Stimulated activated CD8-positive, alpha-beta memory T cell treated with anti-CD3 and anti-CD28 coated beads, Interleukin-4, amount 100 ng/mL, for 24 hours (primary cell): Measurements from ENCODE around the gene SLC9A7.
"Not testable (repeated sequence)": the region's sequence is repeated elsewhere in the genome, so short reads cannot be mapped to it uniquely, and the experiment has no call there.

Source experiments
- DNase-seq: peaks from one replicate; pipeline ENCODE4 v3.0.0-alpha.2; 2020; ENCODE audit warnings: low read depth

Gene SLC9A7

DNA sequence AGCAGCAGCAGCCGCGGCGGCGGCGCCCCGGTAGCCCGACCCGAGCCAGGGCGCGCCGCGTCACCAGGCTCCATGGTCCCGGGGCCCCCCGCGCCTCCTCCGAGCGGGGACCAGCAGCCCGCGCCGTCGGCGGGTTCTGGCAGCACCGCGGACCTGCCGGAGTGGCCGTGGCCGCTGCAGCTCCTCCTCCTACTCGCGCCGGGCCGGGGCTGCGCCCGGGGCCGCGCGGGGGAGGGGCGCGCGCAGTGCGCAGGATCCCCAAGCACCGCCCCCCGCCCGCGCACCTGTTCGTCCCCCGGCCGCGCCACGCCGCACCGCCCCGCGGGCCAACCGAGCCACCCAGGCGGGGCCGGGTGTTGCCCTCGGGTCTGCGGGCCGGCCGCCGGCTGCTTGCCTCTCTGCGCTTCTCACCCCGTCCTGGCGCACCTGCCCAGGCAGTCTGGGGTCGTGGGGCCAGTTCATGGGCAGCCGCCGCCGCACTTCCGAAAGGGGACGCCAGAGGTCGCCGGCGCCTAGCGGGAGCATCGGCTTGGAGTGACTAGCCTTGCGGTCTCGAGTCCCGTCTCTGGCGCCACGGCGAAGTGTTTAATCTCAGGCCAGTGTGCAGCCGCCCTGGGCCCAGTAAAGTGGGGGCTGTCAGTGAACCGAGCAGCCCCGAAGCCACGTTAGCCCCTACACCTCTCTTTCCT is at the start of gene SLC9A7:
SLC9A7 (minus strand) TSS at position 163 of the 689 bp plus-strand sequence; CDS start at position 74, 89 bp downstream.
- peak; percentile 65 for DNase-seq

DNA sequence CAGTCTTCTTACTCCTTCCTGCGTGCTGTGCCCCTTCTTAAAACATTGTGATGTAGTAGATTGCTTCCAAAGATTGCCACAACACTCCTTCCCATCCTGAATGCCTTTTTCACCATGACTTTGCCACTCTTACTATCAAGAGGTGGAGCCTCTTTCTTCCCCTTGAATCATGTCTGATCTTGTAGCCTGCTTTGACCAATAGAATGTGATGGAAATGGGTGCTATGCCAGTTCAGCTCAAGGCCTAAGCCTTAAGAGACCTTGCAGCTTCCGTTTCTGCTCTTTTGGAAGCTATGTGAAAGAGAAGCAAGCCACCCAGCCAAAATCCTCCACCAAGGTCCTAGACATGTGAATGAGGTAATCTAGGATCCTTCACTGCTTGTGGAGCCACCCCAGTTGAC is 46.4 kb upstream of the SLC9A7 start:
- DNase-seq = no peak

DNA sequence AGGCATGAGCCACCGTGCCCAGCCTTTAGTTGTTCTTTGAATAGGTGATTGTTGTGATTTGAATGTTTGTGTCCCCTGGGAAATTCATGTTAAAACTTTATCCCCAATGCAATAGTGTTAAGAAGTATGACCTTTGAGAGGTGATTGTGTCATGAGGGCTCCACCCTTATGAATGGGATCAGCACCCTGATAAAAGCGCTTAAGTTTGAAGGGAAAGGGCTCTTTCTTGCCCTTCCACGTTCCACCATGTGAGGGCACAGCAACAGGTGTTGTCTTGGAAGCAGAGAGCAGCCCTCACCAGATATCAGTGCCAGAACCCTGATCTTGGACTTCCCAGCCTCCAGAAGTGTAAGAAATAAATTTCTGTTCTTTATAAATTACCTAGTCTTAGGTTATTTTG is 44.2 kb upstream of the SLC9A7 start:
- no peak for DNase-seq

DNA sequence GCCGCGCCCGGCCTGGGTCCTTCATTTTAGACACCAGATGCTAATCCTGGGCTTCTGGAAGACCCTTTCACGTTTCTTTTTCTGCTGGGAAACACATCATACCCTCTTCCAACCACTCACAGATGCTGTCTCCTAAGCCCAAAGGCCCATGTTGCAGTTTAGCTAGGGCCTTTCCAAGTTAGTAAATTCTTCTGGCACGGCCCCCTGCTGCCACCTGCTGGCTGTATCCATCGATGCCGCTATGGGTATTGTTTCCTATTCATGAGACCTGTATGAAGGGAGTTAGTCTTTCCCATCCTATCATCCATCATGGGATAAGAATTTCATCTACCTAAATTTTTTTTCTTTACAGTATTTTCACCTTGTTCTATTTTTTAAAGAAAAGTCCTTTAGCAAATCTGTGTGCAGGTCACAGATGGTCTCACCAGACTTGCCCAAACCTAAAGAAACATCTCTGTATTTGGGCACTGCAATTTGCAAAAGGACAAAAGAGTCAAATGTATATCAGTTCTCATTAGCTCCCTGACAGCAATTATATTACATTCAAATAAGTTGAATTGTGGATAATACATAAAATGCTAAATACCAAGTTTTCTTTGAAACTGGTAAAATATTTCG is 37.8 kb upstream of the SLC9A7 start:
- peak; percentile 45 for DNase-seq

DNA sequence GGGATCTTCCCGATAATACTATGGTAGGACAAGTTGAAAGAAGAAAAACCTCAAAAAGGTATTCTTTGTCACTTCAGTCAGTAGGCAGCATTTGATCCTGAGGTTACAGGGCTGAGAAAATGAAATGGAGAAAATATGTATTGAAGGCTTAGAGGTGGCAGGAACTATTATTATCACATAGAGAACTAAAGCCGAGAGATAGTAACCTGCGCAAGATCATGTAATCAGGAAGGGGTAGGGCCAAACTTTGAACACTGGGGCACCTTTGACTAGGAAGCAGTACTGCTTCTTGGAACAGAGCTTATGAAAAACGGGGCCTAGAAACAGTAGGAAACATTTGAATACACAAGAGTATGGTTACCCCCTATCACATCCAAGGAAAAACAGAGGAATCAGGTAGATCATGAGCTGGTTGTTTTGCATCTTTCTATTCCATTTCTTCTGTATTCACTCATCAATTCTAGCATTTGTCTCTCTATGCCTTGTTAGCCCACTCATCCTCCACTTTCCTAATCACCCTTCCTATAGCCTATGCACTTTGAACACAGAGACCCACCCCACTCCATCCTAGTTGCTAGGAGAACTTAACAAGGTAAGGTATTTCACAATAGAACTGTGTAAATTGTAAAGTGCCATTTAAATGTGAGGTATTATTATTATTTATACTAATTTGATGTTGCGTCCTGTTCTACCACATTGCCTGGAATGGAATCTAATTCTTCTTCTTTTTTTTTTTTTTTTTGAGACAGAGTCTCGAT is 34.6 kb upstream of the SLC9A7 start:
- no peak for DNase-seq

DNA sequence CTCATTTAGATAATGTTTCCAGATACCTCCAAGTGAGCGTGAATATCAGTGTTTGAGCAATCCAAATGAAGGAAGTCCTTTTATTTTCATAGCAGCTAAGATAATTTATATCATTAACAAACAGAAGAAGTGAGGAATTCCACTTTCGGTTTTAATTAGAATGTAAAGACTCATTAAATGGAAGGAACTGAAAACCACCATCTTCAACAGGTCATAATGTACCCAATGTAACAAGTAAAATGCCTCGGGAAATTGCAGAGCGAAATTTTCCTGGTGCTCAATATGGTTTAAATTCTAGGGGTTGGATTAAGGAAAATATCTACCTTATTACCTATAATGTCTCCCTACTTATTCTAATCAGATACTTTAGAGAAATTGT is 33.9 kb upstream of the SLC9A7 start:
- DNase-seq = no peak

DNA sequence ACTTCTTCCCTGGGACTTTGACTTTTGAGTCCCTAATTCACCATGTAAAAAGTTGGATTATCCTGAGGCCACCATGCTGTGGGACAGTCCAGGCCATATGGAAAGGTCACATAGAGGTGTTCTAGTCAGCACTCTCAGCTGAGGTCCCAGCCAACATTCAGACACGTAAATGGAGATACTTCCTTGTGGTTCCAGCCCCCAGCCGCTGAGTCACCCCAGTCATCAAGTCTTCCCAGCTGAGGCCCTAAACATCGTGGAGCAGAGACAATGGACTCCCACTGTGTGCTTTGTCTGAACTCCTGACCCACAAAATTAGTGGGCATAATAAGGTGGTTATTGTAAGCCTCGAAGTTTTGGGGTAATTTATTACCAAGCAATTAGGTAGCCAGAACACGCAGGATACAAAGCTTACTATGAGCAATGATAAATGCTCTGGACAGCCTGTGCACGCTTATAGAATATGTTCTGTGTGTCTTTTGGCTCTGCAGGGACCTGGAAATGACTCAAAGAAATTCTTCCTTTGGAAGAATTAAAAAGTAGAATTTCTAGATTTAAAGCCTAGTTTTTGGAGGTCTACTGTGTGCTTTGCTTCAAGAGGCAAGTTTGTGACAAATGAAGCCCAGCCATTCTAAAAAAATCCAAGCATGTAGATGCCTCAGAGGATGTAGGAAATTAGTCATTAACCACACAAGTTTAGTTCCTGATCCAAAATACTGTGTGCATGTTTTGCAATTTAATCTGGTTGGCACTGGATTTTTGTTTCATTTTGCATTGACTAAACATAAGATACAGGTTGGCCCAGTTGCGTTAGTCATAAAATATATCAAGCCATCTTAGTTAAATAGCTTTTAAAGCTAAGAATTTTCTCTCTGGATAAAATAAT is 33.2 kb upstream of the SLC9A7 start:
- DNase-seq = no peak

DNA sequence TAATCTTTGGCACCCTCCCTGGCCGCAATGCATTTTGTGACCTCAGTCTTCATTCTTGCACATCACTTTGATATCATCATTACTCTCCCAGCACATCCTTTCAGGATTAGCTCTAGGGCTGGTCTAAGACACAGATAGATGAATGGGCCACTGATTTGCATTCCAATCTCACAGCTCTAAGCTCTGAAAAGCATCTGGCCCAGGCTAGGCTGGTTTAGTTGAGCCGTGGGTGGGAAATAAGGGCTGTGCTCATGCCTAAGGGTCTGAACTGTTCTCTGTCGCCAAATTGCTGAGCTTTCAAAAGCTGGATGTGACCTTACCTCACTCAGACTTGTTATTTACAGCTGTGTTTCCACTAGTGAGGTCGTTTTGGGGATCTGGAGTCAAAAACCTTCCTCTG is 30.0 kb upstream of the SLC9A7 start:
- no peak for DNase-seq

DNA sequence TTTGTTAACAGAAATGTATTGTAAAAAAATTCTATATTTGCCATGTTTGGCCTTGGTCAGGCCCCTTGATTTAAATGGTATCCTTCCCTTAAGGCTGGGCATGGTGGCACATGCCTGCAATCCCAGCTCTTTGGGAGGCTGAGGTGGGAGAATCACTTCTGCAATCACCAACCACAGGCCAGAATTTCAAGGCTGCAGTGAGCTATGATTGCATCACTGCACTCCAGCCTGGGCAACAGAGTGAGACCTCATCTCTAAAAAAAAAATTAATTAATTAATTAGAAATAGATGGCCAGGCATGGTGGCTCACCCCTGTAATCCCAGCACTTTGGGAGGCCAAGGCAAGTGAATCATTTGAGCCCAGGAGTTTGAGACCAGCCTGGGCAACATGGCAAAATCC is 25.5 kb upstream of the SLC9A7 start:
- not testable (repeated sequence) for DNase-seq

DNA sequence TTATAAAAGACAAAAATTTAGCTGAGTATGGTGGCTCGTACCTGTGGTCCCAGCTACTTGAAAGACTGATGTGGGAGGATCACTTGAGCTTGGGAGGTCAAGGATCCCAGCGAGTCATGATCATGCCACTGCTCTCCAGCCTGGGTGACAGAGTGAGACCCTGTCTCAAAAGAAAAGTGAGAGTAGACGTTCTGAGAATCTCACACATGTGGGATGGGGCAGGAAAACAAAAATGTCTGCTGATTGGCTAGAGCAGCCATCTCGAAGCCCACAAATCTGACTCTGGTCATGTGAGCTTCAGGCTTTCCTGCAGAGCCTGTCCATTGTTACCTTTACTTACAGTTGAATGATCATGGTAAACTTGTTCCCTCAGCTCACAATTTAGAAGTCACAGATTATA is 23.1 kb upstream of the SLC9A7 start:
- DNase-seq = no peak

DNA sequence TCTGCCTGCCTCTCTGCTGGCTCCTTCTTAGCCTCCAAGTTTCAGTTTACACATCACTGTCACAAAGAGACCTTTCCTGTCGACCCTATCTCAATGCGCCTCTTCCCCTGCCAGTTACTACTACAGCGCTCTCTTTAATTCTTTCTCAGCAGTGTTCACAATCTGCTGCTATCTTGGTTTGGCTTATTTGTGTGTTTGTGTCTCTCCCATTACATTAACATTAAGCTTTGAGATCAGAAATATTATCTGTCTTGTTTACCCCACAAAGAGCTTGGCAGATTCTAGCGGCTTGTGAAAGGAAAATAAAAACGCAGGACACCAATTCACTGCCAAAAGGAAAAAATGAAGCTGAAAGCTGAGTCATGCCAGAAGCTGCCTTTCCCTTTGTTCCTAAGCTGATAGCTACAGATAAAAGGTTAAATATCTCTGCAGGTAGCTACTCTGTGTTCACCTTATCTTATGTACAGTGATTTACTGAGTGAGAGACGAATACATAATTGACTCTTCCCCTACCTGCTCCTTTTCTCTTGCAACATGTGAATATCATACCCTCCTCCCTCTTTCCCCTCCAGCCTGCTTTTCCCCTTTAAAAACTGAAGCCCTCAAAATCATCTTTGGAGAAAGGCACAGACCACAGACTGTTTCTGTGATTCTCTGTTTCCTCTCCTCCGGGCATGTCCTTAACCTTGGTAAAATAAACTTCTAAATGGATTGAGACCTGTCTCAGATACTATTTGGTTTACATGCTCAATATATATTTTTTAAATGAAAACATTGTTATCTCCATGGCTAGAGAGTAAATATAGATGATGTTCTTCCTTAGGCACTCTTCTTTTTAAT is 19.3 kb upstream of the SLC9A7 start:
- no peak for DNase-seq

DNA sequence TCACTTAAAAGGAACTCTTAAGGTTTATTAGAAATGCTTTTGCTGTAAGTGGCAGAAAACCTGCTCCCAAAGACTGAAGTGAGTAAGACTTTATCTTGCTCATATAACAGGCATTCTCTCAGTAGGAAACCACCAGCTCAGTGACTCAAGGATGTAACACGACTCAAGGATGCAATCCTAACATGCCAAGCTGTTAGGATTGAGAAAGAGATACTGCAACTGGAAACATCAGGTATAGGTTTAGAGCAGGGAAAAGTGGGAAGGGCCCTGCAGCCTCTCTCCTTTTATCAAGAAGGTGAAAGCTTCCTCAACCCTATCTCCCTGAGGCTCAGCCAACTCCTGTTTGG is 11.9 kb upstream of the SLC9A7 start:
- DNase-seq = no peak

DNA sequence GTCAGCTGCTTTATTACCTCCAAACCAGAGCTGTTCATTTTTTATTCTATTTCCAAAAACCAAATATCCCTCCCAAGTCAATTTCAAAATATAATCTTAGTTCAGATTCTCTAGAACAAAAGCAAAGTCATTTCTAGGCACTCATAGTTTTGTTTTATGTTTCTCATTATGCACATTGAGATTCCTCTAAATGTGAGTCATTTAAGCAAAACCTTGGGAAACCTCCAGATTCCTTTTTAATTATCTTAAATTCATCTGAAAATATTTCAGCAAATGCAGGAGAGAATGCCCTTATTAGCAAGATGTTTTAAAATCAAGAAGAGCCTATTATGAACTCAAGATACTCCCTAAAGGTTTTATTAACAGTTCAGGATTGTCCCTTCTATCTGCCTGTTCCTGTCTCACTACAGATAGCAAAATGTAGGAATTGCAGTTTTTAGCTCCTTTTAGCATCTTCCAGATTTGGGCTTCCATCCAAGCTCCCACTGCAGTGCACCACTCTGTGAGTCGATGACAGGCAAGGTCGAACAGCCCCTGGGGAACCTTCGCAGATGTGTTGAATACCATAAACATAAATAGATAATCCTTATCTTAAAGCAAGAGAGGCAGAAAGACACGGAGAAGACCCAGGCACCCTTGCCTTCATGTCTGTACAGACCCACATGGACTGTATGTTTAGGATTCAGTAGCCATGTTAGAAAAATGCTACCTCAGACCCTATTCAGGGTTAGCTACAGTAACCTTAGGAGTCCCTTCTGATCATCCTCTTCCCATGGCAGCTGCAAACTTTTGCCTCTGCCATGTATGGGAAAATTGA is 11.3 kb upstream of the SLC9A7 start:
- no peak for DNase-seq

DNA sequence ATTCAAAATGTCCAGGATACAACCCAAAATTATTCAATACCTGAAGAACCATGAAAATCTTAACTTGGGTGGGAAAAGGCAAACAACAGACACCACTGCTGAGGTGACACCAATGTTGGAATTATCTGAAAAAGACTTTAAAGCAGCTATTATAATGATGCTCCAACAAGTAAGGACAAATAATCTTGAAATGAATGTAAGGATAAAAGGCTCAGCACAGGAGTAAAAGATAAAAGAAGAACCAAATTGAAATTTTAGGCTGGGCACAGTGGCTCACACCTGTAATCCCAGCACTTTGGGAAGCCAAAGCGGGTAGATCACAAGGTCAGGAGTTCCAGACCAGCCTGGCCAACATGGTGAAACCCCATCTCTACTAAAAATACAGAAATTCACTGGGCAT is 4.0 kb upstream of the SLC9A7 start:
- no peak for DNase-seq

DNA sequence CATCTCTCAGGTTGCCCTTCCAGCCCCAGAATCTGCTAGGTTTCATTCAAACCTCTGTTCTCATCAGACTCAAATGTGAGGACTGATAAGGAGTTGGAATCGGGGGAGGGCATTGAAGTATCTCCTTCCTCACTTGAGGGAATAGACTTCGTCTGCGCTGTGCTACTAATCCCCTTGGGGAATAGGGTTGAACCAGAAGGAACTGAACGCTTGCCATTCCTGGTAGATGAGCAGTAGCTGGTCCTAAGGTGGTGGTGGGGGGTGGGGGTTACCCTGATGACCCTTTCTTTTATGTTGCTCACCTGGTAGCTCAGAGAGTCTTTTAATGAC is 692 bp upstream of the SLC9A7 start:
- no peak for DNase-seq

DNA sequence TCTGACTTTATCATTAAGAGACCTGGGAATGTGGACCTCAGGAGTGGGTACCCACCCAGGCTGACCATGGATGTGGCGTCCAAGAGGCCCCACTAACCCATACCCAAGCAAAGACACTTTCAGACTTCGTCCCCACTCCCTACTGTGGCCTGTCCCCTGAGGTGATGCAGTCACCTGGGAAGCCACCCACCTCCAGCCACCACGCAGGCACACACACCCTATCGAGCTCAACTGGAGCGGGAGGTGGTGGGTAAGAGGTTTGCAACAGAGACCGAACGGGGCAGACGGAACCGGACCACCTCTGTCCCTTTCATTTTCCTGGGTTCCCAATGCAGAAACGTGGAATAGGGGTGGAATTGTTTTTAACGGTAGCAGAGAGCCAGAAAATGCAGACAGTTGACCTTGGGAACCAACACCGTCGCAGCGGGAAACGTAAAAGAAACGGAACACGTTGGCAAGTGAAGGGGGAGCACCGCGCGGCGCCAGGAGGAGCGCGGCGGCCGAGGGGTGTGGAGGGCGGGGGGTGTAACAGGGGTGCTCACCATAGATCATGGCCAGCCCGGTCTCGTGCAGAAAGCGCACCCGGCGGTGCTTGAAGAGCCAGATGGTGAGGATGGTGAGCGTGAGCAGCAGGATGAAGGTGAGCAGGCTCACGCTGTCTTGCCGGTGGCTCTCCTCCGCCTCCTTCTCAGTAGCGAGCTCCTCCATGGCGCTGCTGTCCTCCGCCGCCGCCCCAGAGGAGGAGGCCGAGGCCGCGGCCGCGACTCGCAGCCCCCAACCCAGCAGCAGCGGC is 559 bp downstream of the SLC9A7 start:
- DNase-seq = no peak

DNA sequence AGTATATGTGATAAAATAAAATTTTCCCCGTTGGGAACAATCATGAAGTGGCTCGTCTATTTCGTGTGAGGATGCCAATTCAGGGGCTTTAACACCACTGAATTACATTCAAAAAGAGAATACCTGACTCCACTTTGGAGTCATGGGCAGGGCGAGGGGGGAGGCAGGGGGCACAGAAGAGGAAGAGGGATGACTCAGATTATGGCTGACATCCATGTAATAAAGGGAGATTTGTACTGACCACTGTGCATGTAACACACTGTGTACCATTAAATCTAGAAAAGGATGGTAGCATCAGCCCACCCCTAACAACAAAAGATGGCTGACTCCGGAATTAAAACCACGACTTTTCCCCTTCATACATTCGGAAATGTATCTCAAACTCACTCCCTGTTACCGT is 1.3 kb downstream of the SLC9A7 start:
- no peak for DNase-seq

DNA sequence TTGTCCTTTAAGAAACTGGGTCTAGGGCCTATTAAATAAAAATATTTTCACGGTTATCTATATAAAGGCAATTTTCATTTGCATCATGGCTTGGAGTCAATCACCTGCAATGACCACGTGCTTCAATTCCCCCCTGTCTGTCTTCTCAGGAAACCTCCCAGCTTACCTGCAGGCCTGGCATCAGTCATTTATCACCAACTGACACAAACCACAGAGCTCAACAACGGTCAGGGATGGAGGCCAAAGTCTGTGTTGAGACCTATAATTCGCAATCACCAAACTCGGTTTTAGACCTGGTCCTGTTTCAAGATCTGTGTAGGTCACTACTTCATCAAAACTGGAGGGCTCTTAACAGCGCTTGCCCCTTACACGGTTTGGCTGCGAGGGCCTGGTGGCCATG is 1.9 kb downstream of the SLC9A7 start:
- DNase-seq = no peak

DNA sequence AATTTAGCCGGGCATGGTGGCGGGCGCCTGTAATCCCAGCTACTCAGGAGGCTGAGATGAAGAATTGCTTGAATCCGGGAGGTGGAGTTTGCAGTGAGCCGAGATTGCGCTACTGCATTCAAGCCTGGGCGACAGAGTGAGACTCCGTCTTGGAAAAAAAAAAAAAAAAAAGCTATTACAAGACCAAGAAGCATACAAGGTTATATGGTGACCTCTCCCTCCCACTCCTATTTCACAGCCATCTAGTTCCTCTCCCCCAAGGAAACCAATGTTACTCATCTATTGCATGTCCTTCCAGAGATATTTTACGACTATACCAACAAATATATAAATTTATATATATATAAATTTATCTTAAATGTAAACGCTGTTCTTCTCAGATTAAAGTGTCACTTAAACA is 3.2 kb downstream of the SLC9A7 start:
- DNase-seq = no peak

DNA sequence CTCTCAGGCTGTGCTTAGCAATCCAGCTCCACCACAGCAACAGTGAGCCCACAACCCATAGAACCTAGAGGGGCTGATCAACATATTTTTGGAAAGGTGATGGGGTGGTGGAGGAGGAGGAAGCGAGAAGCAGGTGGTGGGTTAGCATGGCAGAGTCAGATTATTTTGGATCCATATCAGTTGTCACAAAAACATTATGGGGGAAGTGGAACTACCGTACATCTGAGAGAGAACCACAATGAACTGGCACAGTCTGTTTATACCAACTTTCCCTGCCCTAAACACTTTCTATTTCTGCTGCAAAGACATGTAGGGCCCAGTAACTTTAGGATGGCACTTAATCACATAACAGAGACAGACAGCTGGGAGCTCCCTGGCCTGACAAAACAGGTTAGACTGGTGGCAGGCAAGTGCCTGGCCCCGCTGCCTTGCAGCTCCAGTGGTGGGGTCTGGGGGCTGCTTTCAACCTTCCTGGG is 4.3 kb downstream of the SLC9A7 start:
- no peak for DNase-seq
